SW 1271 (cell line): ENCODE measurements around the gene RUNX2.
"Not testable (repeated sequence)": the region's sequence is repeated elsewhere in the genome, so short reads cannot be mapped to it uniquely, and the experiment has no call there.

Experiments used
- DNase-seq, 2 experiments: peaks; one replicate each; lab custom pipeline; 2025; lab: John Stamatoyannopoulos, UW

The RUNX2 gene

DNA sequence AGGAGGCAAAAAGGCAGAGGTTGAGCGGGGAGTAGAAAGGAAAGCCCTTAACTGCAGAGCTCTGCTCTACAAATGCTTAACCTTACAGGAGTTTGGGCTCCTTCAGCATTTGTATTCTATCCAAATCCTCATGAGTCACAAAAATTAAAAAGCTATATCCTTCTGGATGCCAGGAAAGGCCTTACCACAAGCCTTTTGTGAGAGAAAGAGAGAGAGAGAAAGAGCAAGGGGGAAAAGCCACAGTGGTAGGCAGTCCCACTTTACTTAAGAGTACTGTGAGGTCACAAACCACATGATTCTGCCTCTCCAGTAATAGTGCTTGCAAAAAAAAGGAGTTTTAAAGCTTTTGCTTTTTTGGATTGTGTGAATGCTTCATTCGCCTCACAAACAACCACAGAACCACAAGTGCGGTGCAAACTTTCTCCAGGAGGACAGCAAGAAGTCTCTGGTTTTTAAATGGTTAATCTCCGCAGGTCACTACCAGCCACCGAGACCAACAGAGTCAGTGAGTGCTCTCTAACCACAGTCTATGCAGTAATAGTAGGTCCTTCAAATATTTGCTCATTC is at the start of gene RUNX2:
Gene RUNX2, plus strand, starts transcription at position 375 of the 567 bp plus-strand sequence. CDS start 397 bp downstream, outside the sequence.
- DNase-seq: no peak

DNA sequence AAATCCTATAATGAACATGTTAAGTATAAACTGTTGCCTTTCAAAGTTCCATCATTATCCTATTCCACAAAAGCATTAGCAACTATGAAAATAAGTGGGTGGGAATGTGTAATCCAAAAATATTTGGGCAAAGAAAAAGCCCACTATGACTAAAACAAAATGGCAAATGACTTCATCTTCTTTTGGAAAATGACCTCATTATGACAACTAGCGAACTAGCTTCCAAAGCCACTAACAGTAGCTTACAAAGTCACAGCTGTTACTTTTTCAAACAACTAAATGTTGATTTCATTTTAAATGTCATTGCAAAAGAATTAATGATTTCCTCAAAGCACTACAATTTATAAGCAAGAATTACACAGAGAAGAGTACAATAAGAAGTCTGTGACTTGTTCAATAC is 49.8 kb upstream of the RUNX2 start:
- no peak for DNase-seq

DNA sequence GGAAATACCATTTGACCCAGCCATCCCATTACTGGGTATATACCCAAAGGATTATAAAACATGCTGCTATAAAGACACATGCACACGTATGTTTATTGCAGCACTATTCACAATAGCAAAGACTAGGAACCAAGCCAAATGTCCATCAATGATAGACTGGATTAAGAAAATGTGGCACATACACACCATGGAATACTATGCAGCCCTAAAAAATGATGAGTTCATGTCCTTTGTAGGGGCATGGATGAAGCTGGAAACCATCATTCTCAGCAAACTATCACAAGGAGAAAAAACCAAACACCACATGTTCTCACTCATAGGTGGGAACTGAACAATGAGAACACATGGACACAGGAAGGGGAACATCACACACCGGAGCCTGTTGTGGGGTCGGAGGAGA is 41.4 kb upstream of the RUNX2 start:
- not testable (repeated sequence) for DNase-seq

DNA sequence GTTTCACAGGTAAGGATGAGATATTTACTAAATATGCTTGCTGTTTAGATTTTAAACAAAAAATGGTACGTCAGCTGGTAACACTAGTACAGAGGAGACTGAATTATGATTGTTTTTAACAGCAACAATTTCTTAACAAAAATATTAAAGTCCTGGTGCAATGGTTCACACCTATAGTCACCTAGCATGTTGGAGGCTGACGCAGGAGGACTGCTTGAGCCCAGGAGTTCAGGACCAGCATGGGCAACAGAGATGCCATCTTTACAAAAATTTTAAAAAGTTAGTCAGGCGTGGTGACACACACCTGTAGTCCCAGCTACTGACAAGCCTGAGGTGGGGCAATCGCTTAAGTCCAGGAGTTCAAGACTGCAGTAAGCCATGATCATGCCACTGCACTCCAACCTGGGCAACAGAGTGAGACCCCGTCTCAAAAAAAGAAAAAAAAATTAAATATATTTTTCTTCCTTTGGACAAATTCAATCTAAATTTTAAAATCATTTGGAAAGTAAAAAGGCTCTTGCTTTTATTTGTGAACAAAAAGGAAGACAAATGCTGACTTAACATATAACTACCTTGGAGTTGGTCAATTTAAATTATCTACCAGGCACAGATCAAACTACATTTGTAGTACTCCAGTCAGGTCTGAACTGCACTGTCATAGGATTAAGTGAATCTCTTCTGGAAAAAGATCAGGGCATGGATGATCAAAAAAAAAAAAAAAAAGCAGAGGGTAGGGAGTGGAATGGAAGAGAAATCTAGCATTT is 38.2 kb upstream of the RUNX2 start:
- no peak for DNase-seq

DNA sequence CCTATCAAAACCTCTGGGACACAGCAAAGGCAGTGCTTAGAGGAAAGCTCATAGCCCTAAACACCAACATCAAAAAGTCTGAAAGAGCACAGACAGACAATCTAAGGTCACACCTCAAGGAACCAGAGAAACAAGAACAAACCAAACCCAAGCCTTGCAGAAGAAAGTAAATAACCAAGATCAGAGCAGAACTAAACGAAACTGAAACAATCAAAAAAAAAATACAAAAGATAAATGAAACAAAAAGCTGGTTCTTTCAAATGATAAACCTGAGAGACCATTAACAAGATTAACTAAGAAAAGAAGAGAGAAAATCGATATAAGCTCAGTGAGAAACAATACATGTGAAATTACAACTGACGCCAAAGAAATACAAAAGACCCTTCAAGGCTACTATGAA is 34.8 kb upstream of the RUNX2 start:
- DNase-seq: no peak

DNA sequence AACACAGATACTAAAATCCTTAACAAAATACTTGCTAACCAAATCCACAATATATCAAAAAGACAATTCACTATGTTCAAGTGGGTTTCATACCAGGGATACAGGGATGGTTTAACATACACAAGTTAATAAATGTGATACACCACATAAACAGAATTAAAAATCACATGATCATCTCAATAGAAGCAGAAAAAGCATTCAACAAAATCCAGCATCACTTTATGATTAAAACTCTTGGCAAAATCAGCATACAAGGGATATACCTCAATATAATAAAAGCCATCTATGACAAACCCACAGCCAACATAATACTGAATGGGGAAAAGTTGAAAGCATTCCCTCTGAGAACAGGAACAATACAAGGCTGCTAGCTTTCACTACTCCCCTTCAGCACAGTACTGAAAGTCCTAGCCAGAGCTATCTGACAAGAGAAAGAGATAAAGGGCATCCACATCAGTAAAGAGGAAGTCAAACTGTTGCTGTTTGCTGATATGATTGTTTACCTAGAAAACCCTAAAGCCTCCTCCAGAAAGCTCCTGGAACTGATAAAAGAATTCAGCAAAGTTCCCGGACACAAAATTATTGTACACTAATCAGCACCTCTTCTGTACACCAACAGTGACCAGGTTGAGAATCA is 33.9 kb upstream of the RUNX2 start:
- DNase-seq: not testable (repeated sequence)

DNA sequence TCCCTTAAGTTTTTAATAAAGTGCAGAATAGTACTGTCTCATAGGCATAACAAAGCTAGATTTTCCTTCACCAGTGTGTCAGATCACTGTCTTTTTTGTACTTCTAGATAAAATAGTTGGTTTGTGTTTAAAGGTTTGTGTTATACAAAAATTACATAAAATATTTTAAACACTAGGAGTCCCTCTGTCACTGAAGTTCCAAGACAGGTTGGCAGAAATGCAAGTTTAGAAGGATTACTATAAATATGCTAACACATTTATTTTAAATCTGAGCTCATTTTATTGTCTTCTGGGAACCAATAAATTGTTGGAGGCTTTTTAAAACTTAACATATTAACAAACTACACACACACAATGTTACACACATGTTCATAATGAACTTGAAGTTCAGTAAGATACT is 30.8 kb upstream of the RUNX2 start:
- DNase-seq: no peak

DNA sequence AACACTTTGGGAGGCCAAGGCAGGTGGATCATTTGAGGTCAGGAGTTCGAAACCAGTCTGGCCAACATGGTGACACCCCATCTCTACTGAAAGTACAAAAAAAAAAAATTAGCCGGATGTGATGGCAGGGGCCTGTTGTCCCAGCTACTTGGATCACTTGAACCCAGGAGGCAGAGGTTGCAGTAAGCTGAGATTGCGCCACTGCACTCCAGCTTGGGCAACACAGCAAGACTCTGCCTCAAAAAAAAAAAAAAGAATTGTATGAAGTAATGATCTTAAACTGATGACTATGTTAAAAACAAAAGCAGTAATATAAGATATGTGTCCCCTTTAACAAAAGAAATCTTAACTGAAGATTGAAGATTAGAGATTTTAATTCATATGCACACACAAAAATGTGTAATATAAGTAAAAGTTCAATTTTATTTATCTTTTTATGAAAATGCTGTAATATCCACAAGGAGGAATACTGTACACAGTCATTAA is 29.0 kb upstream of the RUNX2 start:
- DNase-seq: no peak

DNA sequence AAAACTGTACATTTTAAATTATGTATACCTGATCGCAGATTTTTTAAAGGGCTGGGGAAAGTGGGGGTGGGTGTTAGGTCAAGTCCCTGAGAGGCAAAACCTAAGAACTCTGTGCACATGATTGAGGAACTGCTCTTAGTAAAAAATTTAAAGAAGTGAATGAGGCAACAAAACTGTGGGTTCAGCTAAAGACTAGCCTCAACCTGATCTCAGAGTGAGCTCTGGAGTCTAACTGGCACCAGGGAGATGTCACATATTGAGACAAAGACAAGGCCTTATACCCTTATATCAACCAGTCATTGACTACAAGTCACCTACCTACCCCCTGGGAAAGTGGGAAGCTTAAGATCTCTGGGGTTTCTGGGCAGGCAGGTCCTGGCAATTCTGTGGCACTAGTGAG is 27.4 kb upstream of the RUNX2 start:
- no peak for DNase-seq

DNA sequence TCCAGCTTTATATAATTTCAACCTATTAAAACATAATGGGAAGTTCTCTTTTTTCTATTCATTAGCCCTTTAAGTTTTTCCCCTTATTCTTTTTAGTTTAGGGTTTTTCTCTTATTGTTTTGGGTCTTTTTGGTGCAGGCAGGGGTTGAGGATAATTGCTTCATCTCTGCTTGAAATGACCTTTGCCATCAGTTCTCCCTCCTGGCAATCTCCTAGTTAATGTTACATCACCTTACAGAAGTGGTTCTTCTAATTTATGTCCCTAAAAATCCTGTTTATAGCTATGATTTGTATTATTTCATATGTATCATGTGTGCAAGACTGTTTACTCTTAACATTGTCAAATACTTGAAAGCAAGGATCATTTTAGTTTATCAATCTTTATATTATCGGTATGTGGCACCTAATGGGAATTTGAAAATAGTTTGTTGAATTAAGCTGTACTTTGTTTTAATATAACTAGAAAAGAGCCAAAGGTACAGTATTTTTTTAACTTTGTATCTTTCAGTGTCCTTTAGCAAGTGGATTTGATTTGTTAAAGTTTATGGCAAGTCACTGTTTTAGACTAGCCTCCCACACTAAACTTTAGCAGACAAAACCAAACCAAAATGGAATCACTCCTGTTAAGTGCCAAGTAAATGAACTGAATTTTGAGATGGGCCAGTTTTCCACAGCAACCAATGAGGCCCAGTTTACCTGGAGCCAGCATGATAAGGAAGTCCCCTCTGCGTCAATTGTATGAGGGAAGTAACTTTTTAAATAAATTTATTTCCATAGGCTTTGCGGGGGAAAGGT is 26.6 kb upstream of the RUNX2 start:
- no peak for DNase-seq

DNA sequence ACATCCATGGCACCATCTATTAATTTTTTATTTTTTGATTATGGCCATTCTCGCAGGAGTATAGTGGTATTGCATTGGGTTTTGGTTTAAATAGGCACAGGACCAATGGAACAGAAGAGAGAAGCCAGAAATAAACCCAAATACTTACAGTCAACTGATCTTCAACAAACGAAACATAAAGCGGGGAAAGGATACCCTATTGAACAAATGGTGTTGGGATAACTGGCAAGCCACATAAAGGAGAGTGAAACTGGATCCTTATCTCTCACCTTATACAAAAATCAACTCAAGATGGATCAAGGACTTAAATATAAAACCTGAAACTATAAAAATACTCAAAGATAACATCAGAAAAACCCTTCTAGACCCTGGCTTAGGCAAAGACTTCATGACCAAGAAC is 25.3 kb upstream of the RUNX2 start:
- no peak for DNase-seq

DNA sequence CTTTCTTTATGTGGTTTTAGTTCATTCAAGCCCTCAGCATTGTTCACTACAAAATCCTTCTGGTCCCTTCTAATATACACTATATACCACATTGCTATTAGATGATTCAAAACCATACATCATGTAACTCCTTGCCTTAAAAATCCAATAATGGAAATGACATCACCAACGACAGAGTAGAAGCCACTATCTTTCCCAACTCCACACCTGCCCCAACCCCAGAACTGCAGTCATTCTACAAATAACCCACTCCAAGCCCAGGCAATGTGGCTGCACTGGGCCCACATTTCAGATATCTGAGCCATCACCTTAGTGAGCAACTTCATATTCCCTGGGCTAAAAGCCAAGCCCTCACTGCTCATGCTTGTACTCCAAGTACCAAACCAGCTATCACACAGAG is 22.6 kb upstream of the RUNX2 start:
- no peak for DNase-seq

DNA sequence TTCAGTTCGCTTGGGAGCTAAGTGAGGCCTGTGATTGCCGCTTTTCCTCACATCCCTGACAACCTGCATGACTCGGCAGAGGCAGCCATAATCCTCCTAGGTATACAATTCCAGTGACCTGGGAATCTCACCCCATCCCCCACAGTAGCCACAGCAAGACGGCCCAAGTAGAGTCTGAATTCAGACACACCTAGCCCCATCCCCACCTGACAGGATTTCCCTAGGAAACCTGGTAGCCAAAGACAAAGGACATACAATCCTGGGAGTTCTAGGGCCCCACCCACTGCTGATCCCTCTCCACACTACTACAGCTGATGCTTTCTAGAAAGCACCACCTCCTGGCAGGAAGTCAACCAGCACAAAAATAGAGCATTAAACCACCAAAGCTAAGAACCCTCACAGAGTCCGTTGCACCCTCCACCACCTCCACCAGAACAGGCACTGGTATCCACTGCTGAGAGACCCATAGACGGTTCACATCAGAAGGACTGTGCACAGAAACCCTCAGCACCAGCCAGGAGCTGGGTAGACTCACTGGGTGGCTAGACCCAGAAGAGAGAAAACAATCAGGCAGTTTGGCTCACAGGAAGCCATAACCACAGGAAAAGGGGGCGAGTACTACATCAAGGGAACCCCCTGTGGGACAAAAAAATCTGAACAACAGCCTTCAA is 17.9 kb upstream of the RUNX2 start:
- no peak for DNase-seq

DNA sequence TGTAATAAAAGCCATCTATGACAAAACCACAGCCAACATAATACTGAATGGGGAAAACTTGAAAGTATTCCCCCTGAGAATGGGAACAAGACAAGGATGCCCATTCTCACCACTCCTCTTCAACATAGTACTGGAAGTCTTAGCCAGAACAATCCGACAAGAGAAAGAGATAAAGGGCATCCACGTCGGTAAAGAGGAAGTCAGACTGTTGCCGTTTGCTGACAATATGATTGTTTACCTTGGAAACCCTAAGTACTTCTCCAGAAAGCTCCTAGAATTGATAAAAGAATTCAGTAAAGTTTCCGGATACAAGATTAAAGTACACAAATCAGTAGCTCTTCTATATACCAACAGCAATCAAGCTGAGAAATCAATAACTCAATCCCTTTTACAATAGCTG is 14.0 kb upstream of the RUNX2 start:
- no peak for DNase-seq

DNA sequence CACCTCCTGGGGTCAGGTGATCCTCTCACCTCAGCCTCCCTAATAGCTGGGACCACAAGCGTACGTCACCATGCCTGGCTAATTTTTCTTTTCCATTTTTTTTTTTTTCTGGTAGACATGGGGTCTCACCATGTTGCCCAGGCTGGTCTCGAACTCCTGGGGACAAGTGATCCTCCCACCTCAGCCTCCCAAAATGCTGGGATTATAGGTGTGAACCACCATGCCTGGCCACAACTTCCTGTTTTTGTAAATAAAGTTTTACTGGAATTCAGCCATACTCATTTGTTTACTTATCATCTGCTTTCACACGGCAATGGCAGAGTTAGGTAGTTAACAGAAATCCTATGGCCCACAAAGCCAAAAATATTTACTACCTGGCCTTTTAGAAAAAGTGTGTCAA is 7.8 kb upstream of the RUNX2 start:
- DNase-seq: no peak

DNA sequence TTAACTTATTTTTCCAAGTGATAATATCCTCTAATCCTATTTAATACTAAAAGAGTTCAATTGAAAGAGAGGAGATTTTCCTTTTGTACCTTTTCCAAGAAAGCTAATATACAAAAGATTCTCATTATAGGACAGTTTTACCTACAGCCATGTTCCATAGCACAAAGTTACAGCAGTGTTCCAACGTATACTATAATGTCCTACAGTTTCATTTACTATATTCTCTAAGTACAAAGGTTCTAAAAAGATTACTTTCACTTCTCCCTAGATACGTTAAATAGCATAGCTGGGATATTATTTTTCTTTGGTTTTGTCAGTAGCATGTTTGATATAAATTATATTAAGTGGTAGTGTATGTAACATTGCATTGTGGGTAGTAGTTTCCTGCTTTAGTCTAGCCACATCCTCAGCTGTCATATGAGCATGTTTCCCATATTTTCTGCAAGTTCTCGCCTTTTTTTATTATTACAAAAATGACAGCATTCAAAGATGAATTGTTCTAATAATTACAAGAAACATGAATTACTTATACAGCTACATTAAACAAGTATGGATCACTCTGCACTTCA is 4.4 kb upstream of the RUNX2 start:
- no peak for DNase-seq

DNA sequence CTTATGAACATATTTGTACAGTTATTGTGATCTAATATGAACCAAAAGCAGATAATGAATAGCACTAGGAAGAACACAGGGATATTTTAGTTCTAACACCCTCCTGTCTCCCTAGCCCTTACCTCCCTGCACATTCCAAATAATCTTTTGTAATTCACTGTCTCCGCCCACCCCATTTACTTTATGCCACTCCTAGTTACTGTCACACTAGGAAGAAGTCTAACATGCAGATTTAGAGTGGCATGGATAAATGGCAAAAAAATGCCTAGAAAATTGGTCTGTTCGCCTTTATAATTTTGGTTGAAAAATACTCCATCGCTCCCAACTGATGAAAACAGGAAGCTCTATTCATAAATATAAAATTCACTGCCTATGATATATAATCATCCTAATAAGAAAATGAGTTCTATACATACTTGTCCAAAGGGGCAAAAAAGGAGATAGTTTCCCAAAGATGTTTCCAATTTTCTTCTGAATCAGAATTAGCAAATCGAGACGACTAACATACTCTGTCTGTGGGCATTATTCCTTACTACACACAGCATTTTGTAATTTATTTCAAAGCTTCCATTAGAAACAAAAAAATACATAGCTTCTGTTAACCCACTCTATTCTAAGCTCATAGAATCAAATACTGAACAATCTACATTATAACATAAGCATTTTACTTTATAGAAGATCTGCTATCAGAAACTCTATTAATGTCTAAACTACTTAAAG is 1.3 kb upstream of the RUNX2 start:
- no peak for DNase-seq

DNA sequence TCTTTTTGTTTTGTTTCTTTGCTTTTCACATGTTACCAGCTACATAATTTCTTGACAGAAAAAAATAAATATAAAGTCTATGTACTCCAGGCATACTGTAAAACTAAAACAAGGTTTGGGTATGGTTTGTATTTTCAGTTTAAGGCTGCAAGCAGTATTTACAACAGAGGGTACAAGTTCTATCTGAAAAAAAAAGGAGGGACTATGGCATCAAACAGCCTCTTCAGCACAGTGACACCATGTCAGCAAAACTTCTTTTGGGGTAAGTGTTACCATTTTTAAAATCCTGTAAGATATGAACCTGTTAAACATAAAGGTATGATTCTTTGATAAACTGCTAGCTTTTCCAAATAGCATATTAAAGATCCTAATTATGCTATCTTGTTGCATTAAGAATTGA is 393 bp downstream of the RUNX2 start:
- no peak for DNase-seq

DNA sequence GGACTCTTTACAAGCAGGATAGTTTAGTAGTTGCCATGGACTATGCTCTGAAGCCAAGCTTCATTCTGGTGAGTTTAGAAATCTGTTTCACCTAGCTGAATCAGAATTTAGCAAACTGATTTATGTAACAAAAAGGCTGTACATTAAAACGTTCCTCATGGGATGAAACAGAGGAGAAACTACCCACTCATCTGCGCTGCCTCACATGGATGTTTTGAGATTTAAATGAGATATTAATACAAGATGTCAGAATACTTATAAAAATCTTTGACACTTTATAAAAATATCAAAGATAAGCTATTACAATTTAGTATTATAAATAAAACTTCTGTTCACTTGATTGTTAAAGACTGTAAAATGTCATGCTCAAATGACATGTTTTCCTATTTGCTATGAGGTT is 16.8 kb downstream of the RUNX2 start:
- no peak for DNase-seq

DNA sequence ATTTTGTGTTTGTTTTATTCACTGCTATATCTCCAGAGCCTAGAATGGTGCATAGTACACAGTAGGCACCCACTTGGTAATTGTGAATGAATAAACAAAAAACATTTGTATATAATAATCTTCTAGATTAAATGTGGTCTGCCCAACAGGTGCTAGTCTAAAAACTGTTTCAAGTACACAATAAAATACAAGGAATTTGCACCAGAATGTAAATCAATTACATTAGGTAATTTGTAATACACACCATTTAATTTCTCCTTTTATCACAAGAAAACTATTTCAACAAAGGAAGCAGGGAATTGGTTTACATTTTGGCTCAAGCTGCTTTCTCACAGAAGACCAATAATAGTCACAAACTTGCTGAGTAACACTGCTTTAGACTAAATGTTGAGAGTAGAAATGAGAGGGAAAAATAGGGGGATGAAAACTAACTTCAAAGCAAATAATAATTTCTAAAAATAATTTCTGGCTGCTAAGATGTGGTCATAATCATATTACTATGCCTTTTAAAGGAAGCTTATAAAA is 22.1 kb downstream of the RUNX2 start:
- no peak for DNase-seq

DNA sequence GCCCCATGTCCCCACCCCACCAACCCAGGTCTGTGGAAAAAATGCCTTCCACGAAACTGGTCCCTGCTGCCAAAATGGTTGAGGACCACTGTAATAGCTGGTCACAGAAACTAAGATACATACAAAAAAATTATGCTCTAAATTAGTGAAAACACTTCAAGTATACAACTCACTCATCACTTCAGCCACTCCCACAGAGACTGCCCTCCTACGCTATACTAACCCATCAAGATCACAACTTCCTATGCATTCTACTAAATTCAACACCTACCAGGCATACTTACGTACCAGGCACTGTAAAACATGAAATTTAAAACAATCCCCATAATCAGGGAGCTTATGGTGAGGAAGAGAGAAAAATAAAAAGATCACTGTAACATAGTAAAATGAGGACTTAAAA is 22.9 kb downstream of the RUNX2 start:
- DNase-seq: no peak
